ENCODE data around the gene FAM124B. TPM values are rescaled to one million over a fixed set of nuclear protein-coding genes. Genes with fewer than 3 reads are reported as not detected.
A peak's percentile ranks its signal among the peaks of the same experiment; 100 is the strongest.

Gene FAM124B
- total RNA-seq, 1 experiment from 2014 or later, result not detected

- no peaks in the 10 kb centered on the region for H3K9me3 ChIP-seq (ENCODE audit: low read length)
- ChIA-PET CTCF (interaction anchor here (0.6 kb wide), 1 partner anchor 35 kb away, joined by 4 read pairs; no protein-coding TSS in a partner anchor), POLR2A (ENCODE audit: unreplicated experiment) (no interaction called here)
- H2AFZ ChIP-seq (ENCODE audit: low read length), result no peak overlapping the region
- no peaks in the 10 kb centered on the region for H3K27me3 ChIP-seq (ENCODE audit: low read length)
- no peak overlapping the region for H3K9ac ChIP-seq (ENCODE audit: low read length)
- H3F3A ChIP-seq (ENCODE audit: low read length, unreplicated experiment), result no peaks in the 10 kb centered on the region
- no peak overlapping the region for H3K4me3 ChIP-seq (ENCODE audit: low read length)
- no peak overlapping the region for H3K4me2 ChIP-seq (ENCODE audit: low read length)
- H3K79me2 ChIP-seq (ENCODE audit: low read length), result no peaks in the 10 kb centered on the region
- intact Hi-C loops (cut with micrococcal nuclease), result no loop called here
- H4K20me1 ChIP-seq (ENCODE audit: low read length), result no peaks in the 10 kb centered on the region
- no peaks in the 10 kb centered on the region for H3K4me1 ChIP-seq (ENCODE audit: insufficient read depth, low read length)
- no TSS peak for BruUV-seq (replicated peaks)
- ATAC-seq, result no peak
- no peaks in the 10 kb centered on the region for H3K36me3 ChIP-seq (ENCODE audit: low read depth, low read length)
- TF ChIP-seq EZH2phosphoT487 (IDR thresholded peaks at IDR 0.05; ENCODE audit: borderline replicate concordance, low read length) (no peak), EZH2 (IDR thresholded peaks at IDR 0.05; ENCODE audit: low read length, unreplicated experiment) (no peak), CTCF (conservative IDR thresholded peaks at IDR 0.05; ENCODE audit: low read depth, low read length) (no peak)
- DNase-seq, result peak; percentile 6
- no peaks in the 10 kb centered on the region for H3K9me2 ChIP-seq (replicated peaks; ENCODE audit: low read length)
- no peak overlapping the region for H3K27ac ChIP-seq (ENCODE audit: low read length)
Measured at GRCh38 chr2:224395620-224396390, 6.1 kb downstream of the FAM124B start.

- Histone ChIP-seq H3K27ac (ENCODE audit: low read length) (no peak overlapping the region), H3K9me3 (ENCODE audit: low read length) (no peaks in the 10 kb centered on the region), H3K4me2 (ENCODE audit: low read length) (no peak overlapping the region), H3K27me3 (ENCODE audit: low read length) (no peaks in the 10 kb centered on the region), H4K20me1 (ENCODE audit: low read length) (no peaks in the 10 kb centered on the region), H3K9me2 (replicated peaks; ENCODE audit: low read length) (no peaks in the 10 kb centered on the region), H3K9ac (ENCODE audit: low read length) (no peak overlapping the region), H3K4me3 (ENCODE audit: low read length) (no peak overlapping the region), H2AFZ (ENCODE audit: low read length) (no peak overlapping the region), H3F3A (ENCODE audit: low read length, unreplicated experiment) (no peaks in the 10 kb centered on the region), H3K79me2 (ENCODE audit: low read length) (no peaks in the 10 kb centered on the region), H3K36me3 (ENCODE audit: low read depth, low read length) (no peaks in the 10 kb centered on the region), H3K4me1 (ENCODE audit: insufficient read depth, low read length) (no peaks in the 10 kb centered on the region)
- ATAC-seq, result no peak
- BruUV-seq (replicated peaks), result no TSS peak
- no peak for DNase-seq
- intact Hi-C loops (cut with micrococcal nuclease), result no loop called here
- ChIA-PET CTCF (interaction anchor here (0.5 kb wide), 1 partner anchor 595 kb away, joined by 4 read pairs; no protein-coding TSS in a partner anchor), POLR2A (ENCODE audit: unreplicated experiment) (no interaction called here)
- TF ChIP-seq EZH2phosphoT487 (IDR thresholded peaks at IDR 0.05; ENCODE audit: borderline replicate concordance, low read length), result no peak
- no peak for TF ChIP-seq EZH2 (IDR thresholded peaks at IDR 0.05; ENCODE audit: low read length, unreplicated experiment)
- TF ChIP-seq CTCF (conservative IDR thresholded peaks at IDR 0.05; ENCODE audit: low read depth, low read length), result no peak
Measured at GRCh38 chr2:224393157-224393872, 8.6 kb downstream of the FAM124B start.

All from PC-3 (cell line).